Stimulated activated CD8-positive, alpha-beta memory T cell treated with anti-CD3 and anti-CD28 coated beads, Interleukin-7, amount 100 ng/mL, for 4 hours (primary cell): ENCODE data around the gene HSD17B4.
A peak's percentile ranks its signal among the peaks of the same experiment; 100 is the strongest.
"Not testable (repeated sequence)": the region's sequence is repeated elsewhere in the genome, so short reads cannot be mapped to it uniquely, and the experiment has no call there.

ENCODE experiments used
- DNase-seq, 2 donors: peaks; one replicate each; pipeline ENCODE4 v3.0.0-alpha.2; 2020; ENCODE audit warnings: low read depth in 2 of 2

The HSD17B4 gene

GRCh38 chr5:119432674-119433237 lies 19.5 kb upstream of the HSD17B4 start:
- not testable (repeated sequence) for DNase-seq

GRCh38 chr5:119435436-119436132 lies 16.7 kb upstream of the HSD17B4 start:
- DNase-seq: peak; percentile 52 to 62

GRCh38 chr5:119437785-119438586 lies 14.3 kb upstream of the HSD17B4 start:
- DNase-seq: not testable (repeated sequence)

GRCh38 chr5:119438587-119438917 lies 13.7 kb upstream of the HSD17B4 start:
- not testable (repeated sequence) for DNase-seq

- no peak for DNase-seq
Measured at GRCh38 chr5:119439140-119439631, 13.1 kb upstream of the HSD17B4 start.

- DNase-seq: not testable (repeated sequence)
Measured at GRCh38 chr5:119439632-119440031, 12.7 kb upstream of the HSD17B4 start.

- DNase-seq: not testable (repeated sequence)
Measured at GRCh38 chr5:119444643-119445042, 7.7 kb upstream of the HSD17B4 start.

GRCh38 chr5:119445544-119445943 lies 6.8 kb upstream of the HSD17B4 start:
- no peak for DNase-seq

GRCh38 chr5:119449882-119450281 lies 2.4 kb upstream of the HSD17B4 start:
- no peak for DNase-seq

GRCh38 chr5:119450627-119451026 lies 1.7 kb upstream of the HSD17B4 start:
- not testable (repeated sequence) for DNase-seq

GRCh38 chr5:119451561-119451960 lies 736 bp upstream of the HSD17B4 start:
- DNase-seq: no peak

- no peak for DNase-seq
Measured at GRCh38 chr5:119452060-119452372, 281 bp upstream of the HSD17B4 start.

- DNase-seq: no peak
Measured at GRCh38 chr5:119453040-119453373, 710 bp downstream of the HSD17B4 start.

GRCh38 chr5:119454171-119454570 lies 1.9 kb downstream of the HSD17B4 start:
- no peak for DNase-seq

GRCh38 chr5:119458911-119459632 lies 6.8 kb downstream of the HSD17B4 start:
- no peak for DNase-seq

GRCh38 chr5:119465640-119466039 lies 13.3 kb downstream of the HSD17B4 start:
- DNase-seq: no peak

GRCh38 chr5:119468286-119468685 lies 16.0 kb downstream of the HSD17B4 start:
- DNase-seq: no peak

GRCh38 chr5:119470105-119470763 lies 17.9 kb downstream of the HSD17B4 start:
- DNase-seq: no peak

- DNase-seq: no peak
Measured at GRCh38 chr5:119470851-119471451, 18.7 kb downstream of the HSD17B4 start.

- no peak for DNase-seq
Measured at GRCh38 chr5:119473241-119473640, 20.9 kb downstream of the HSD17B4 start.

GRCh38 chr5:119476341-119476740 lies 24.0 kb downstream of the HSD17B4 start:
- no peak for DNase-seq
